H7 (cell line): Measurements from ENCODE around the gene SSX3. TPM values are rescaled to one million over a fixed set of nuclear protein-coding genes. Genes with fewer than 3 reads are reported as not detected.
"Not testable (repeated sequence)": the region's sequence is repeated elsewhere in the genome, so short reads cannot be mapped to it uniquely, and the experiment has no call there.

ENCODE experiments used
- DNase-seq: peaks from one replicate; pipeline ENCODE4 v3.0.0; 2012
- H3K27me3 ChIP-seq: 2 replicates; pipeline ENCODE4 v1.6.0; 2011; ENCODE audit warnings: mild to moderate bottlenecking, low read length; ENCODE audit not compliant: control insufficient read depth, insufficient read depth
- H3K36me3 ChIP-seq: replicated peaks from 2 replicates; pipeline ENCODE4 v1.5.1; 2011; ENCODE audit warnings: low read length; ENCODE audit not compliant: control insufficient read depth, insufficient read depth
- H3K4me3 ChIP-seq: 2 replicates; pipeline ENCODE4 v1.5.1; 2011; ENCODE audit warnings: low read depth, mild to moderate bottlenecking, control low read depth, low read length, moderate library complexity; ENCODE audit not compliant: insufficient read depth
- total RNA-seq: library from RNA; depleted of rRNA; stranded (reverse); fragments of >200 nt; shearing (Covaris generic); gene quantifications from 2 replicates; pipeline ENCODE4 v1.2.3, GENCODE V29; 2014; rRNA removed

SSX3 gene
- not detected in 2 replicates for total RNA-seq

- not testable (repeated sequence) for H3K27me3 ChIP-seq, H3K4me3 ChIP-seq, DNase-seq, H3K36me3 ChIP-seq
Observed at GRCh38 chrX:48356315-48357094, at the start of gene SSX3. Gene SSX3 (minus strand): TSS chrX:48356703. CDS start chrX:48355249, 1,454 bp downstream.

- H3K36me3 ChIP-seq, DNase-seq, H3K27me3 ChIP-seq, H3K4me3 ChIP-seq: not testable (repeated sequence)
Observed at GRCh38 chrX:48397825-48398224, 41.3 kb upstream of the SSX3 start.

DNA sequence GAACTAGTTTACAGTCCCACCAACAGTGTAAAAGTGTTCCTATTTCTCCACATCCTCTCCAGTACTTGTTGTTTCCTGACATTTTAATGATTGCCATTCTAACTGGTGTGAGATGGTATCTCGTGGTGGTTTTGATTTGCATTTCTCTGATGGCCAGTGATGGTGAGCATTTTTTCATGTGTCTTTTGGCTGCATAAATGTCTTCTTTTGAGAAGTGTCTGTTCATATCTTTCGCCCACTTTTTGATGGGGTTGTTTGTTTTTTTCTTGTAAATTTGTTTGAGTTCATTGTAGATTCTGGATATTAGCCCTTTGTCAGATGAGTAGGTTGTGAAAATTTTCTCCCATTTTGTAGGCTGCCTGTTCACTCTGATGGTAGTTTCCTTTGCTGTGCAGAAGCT is 40.4 kb upstream of the SSX3 start:
- H3K4me3 ChIP-seq, DNase-seq, H3K27me3 ChIP-seq, H3K36me3 ChIP-seq: not testable (repeated sequence)

DNA sequence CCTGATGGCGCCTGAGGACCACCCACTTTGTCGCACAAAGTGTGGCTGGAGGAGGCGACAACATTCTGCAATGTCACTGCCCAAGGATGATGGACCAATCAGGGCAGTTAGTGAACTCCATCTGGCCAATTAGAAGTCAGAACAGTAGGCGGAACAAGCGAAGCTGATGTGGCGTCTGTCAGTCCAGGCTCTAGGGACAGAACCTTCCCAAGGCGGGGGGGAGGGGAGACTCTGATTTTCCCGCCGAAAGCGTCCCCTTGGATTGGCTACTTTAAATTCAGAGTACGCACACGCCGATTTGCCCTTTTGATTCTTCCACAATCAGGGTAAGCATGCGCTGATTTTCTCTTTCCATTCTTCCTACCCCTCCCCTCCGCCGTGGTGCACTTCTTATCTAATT is 26.7 kb upstream of the SSX3 start, which contains the start of gene SSX4:
Gene SSX4, plus strand, starts transcription at position 301 of the 400 bp plus-strand sequence. CDS start 515 bp downstream, outside the sequence.
- H3K4me3 ChIP-seq: not testable (repeated sequence)

DNA sequence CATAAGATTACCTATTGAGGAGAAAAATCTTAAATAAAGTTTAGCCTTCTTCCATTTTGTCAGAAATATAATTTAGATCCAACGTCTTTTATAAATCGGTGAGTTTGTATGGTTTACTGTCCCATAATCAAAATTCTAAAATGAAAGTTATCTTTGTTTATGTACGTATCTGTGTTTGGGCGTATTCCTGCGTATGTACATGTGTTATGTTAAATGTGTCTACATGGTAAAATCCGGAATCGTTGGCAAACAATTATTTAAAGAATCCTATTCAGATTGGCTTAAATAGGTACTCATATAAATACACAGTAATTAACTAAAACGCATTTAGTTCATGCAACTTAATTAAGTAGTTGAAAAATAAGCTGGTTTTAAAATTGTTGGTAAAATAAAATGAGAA is 13.9 kb upstream of the SSX3 start:
- DNase-seq, H3K36me3 ChIP-seq, H3K27me3 ChIP-seq, H3K4me3 ChIP-seq: not testable (repeated sequence)

More for the DNA sequence above, 26.7 kb upstream of the SSX3 start, which contains the start of gene SSX4:
- not testable (repeated sequence) for DNase-seq, H3K36me3 ChIP-seq, H3K27me3 ChIP-seq

- not testable (repeated sequence) for H3K36me3 ChIP-seq, H3K27me3 ChIP-seq, DNase-seq
Observed at GRCh38 chrX:48367717-48368408, 11.4 kb upstream of the SSX3 start.

DNA sequence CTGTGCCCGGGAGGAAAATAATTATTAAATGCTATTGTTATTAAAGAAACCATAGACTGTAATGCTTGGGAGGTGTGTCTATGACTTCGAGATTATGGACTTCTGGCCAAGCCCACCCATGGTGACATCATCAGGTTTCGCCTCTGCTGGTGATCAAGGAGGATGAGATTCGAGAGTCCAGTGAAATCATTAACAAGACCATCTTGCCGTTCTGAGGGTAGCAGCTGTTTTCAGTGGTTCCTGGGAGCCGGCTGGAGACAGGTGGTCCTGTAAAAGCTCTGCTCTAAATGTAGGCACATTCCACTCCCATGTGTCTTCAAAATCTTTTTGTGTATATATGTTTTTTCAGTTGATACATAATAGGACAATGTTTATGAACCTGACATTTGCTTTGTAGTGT is 2.8 kb upstream of the SSX3 start:
- H3K36me3 ChIP-seq, H3K4me3 ChIP-seq: not testable (repeated sequence)

More at GRCh38 chrX:48367717-48368408, 11.4 kb upstream of the SSX3 start:
- H3K4me3 ChIP-seq: not testable (repeated sequence)

DNA sequence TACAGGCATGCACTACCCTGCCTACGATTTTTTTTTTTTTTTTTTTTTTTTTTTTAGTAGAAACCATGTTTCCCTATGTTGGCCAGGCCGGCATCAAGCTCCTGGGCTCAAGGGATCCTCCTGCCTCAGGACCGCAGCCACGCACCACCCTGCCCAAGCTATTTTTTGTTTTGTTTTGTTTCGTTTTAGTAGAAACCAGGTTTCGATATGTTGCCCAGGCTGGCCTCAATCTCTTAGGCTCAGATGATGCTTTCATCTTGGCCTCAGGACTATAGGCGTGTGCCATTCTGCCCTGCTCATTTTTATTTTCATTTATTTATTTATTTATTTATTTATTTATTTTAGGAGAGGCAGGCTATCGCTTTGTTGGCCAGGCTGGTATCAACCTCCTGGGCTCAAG is 1.2 kb upstream of the SSX3 start:
- no peak for DNase-seq
- H3K36me3 ChIP-seq: no peaks in the 10 kb centered on the region
- H3K4me3 ChIP-seq: no peak overlapping the region
- no peaks in the 10 kb centered on the region for H3K27me3 ChIP-seq

More for the DNA sequence above, 2.8 kb upstream of the SSX3 start:
- DNase-seq, H3K27me3 ChIP-seq: not testable (repeated sequence)

DNA sequence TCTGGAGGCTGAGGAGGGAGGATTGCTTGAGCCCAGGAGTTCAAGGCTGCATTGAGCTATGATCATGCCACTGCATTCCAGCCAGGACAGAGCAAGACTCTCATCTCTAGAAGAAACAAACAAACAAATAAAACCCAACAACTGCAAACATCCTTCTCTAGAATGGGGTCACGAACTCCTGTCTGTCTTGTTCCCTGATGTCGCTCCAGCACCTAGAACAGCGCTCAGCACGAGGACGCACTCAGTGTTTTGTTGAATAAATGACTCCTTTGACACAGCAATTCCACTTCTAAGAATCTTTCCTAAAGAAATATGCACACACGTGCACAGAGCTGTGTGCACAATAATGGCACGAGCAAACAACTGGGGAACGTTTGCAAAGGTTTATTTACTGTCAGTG is 10.4 kb downstream of the SSX3 start:
- not testable (repeated sequence) for DNase-seq, H3K27me3 ChIP-seq, H3K36me3 ChIP-seq, H3K4me3 ChIP-seq

DNA sequence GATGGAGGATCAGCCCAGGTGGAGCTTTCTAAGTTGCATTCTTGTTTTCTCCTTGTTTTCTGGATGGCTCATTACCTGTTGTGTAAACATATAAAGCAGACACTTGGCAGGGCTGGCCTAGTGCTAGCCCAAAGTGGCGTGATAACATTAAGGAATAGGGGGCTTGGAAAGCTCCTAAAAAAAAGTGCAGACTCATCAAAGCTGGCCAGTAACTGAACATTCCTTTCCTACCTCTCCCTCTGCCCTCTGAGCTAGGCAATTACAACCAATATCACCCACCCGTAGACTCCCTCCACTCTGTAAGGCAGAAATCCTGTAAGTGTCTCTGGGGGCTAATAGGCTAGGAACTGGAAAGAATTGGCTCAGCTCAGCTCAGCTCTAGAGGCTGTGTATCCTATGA is 42.5 kb downstream of the SSX3 start:
- H3K36me3 ChIP-seq: not testable (repeated sequence)

DNA sequence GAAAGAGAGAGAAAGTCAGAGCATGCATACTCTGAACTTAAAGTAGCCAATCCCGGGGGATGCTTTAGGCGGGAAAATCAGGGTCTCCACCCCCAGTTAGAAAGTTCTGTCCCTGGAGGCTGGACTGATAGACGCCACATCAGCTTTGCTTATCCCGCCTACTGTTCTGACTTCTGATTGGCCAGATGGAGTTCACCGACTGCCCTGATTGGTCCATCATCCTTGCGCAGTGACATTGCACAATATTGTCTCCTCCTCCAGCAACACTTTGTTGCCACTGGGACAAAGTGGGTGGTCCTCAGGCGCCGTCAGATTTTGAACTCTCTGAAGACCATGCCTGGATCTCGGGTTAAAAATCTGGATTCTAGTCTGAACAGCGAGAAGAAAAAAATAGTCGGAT is 50.3 kb downstream of the SSX3 start:
- Histone ChIP-seq H3K4me3 (no peak overlapping the region), H3K27me3 (no peaks in the 10 kb centered on the region), H3K36me3 (no peaks in the 10 kb centered on the region)
- DNase-seq: no peak

More for the DNA sequence above, 42.5 kb downstream of the SSX3 start:
- H3K27me3 ChIP-seq, DNase-seq, H3K4me3 ChIP-seq: not testable (repeated sequence)

Other genes starting within 250 kb of the SSX3 start
- gene SPACA5B, start 226.1 kb downstream of the SSX3 start, total RNA-seq: not detected in 2 replicates
- not detected in 2 replicates for gene SSX5, start 159.9 kb downstream of the SSX3 start, total RNA-seq
- gene SSX1, start 101.3 kb downstream of the SSX3 start, total RNA-seq: 0.14 and 0.18 TPM in 2 replicates
- gene SSX4, start 26.8 kb upstream of the SSX3 start, total RNA-seq: 0.07 and 0.26 TPM in 2 replicates
- 0.26 TPM in 1 of 2 replicates, not detected in the other for gene SSX4B, start 55.3 kb upstream of the SSX3 start, total RNA-seq
- gene SLC38A5, start 113.6 kb upstream of the SSX3 start, total RNA-seq: 44.0 and 65.0 TPM in 2 replicates
- 72.2 and 85.5 TPM in 2 replicates for gene FTSJ1, start 119.5 kb upstream of the SSX3 start, total RNA-seq
- 22.8 and 23.8 TPM in 2 replicates for gene PORCN, start 152.3 kb upstream of the SSX3 start, total RNA-seq
- 158 and 159 TPM in 2 replicates for gene EBP, start 165.1 kb upstream of the SSX3 start, total RNA-seq
- 4.0 and 6.5 TPM in 2 replicates for gene TBC1D25, start 183.0 kb upstream of the SSX3 start, total RNA-seq
- 112 and 116 TPM in 2 replicates for gene RBM3, start 217.8 kb upstream of the SSX3 start, total RNA-seq
- gene WDR13, start 240.8 kb upstream of the SSX3 start, total RNA-seq: 24.3 and 55.1 TPM in 2 replicates